Nephron (organoid): ENCODE results near the gene CACNB1.

Experiments
- H3K27ac Mint-ChIP-seq, 3 experiments: 2 replicates each; pipeline ENCODE4 v1.8.0; 2020; ENCODE audit warnings: mixed read lengths in 3 of 3, mild to moderate bottlenecking in 2 of 3, moderate library complexity in 1 of 3
- H3K27me3 Mint-ChIP-seq: 2 replicates; pipeline ENCODE4 v1.8.0; 2021; ENCODE audit warnings: low read depth, mild to moderate bottlenecking, moderate library complexity, mixed read lengths
- H3K36me3 Mint-ChIP-seq: 2 replicates; pipeline ENCODE4 v1.8.0; 2020; ENCODE audit warnings: low read depth, mixed read lengths
- H3K4me1 Mint-ChIP-seq: 2 replicates; pipeline ENCODE4 v1.8.0; 2020; ENCODE audit warnings: mixed read lengths
- H3K4me3 Mint-ChIP-seq, 3 experiments: 2 replicates each; pipeline ENCODE4 v1.8.0; 2020; ENCODE audit warnings: mild to moderate bottlenecking in 3 of 3, mixed read lengths in 3 of 3, moderate library complexity in 2 of 3
- H3K9me3 Mint-ChIP-seq: 2 replicates; pipeline ENCODE4 v1.8.0; 2020; ENCODE audit warnings: mixed read lengths
- CTCF ChIP-seq, 3 experiments: fragments of 200-600 bp; sonication (generic); IDR thresholded peaks; one replicate each; pipeline ENCODE4 v1.5.0; 2021; ENCODE audit warnings: antibody characterized with exemption in 3 of 3; ENCODE audit not compliant: unreplicated experiment in 3 of 3

CACNB1 gene

GRCh38 chr17:39183045-39183444, 14.4 kb downstream of the CACNB1 start:
- H3K4me3 Mint-ChIP-seq = no peak overlapping the region

GRCh38 chr17:39181303-39181702, 16.2 kb downstream of the CACNB1 start:
- no peak for TF ChIP-seq CTCF (IDR thresholded peaks at IDR 0.05; ENCODE audit: unreplicated experiment in 3 of 3)
- no peaks in the 10 kb centered on the region for H3K9me3 Mint-ChIP-seq
- H3K27ac Mint-ChIP-seq = no peak overlapping the region
- H3K36me3 Mint-ChIP-seq = peaks cover 48% of the 10 kb centered on the region
- H3K4me3 Mint-ChIP-seq = no peak overlapping the region
- H3K27me3 Mint-ChIP-seq = no peaks in the 10 kb centered on the region
- H3K4me1 Mint-ChIP-seq = no peaks in the 10 kb centered on the region

More at GRCh38 chr17:39183045-39183444, 14.4 kb downstream of the CACNB1 start:
- no peak overlapping the region for H3K27ac Mint-ChIP-seq
- TF ChIP-seq CTCF (IDR thresholded peaks at IDR 0.05; ENCODE audit: unreplicated experiment in 3 of 3) = no peak
- H3K36me3 Mint-ChIP-seq = peaks cover 31% of the 10 kb centered on the region
- no peaks in the 10 kb centered on the region for H3K27me3 Mint-ChIP-seq
- H3K9me3 Mint-ChIP-seq = no peaks in the 10 kb centered on the region
- no peaks in the 10 kb centered on the region for H3K4me1 Mint-ChIP-seq

- Mint-ChIP-seq H3K4me3 (no peak overlapping the region), H3K27me3 (no peaks in the 10 kb centered on the region), H3K27ac (no peak overlapping the region), H3K9me3 (no peaks in the 10 kb centered on the region), H3K36me3 (peaks cover 40% of the 10 kb centered on the region), H3K4me1 (no peaks in the 10 kb centered on the region)
- TF ChIP-seq CTCF (IDR thresholded peaks at IDR 0.05; ENCODE audit: unreplicated experiment in 3 of 3) = no peak
Measured at GRCh38 chr17:39178536-39178935, 18.9 kb downstream of the CACNB1 start.

GRCh38 chr17:39177256-39177655, 20.2 kb downstream of the CACNB1 start:
- Mint-ChIP-seq H3K27ac (no peak overlapping the region), H3K9me3 (no peaks in the 10 kb centered on the region), H3K27me3 (no peaks in the 10 kb centered on the region), H3K4me1 (no peaks in the 10 kb centered on the region), H3K36me3 (peaks cover 31% of the 10 kb centered on the region), H3K4me3 (no peak overlapping the region)
- no peak for TF ChIP-seq CTCF (IDR thresholded peaks at IDR 0.05; ENCODE audit: unreplicated experiment in 3 of 3)

- H3K36me3 Mint-ChIP-seq = peaks cover 28% of the 10 kb centered on the region
- no peak overlapping the region for H3K27ac Mint-ChIP-seq
- H3K27me3 Mint-ChIP-seq = no peaks in the 10 kb centered on the region
- H3K4me3 Mint-ChIP-seq = no peak overlapping the region
- no peaks in the 10 kb centered on the region for H3K9me3 Mint-ChIP-seq
- H3K4me1 Mint-ChIP-seq = no peaks in the 10 kb centered on the region
- TF ChIP-seq CTCF (IDR thresholded peaks at IDR 0.05; ENCODE audit: unreplicated experiment in 3 of 3) = no peak
Measured at GRCh38 chr17:39175695-39176093, 21.8 kb downstream of the CACNB1 start.

GRCh38 chr17:39174920-39175694, 22.4 kb downstream of the CACNB1 start:
- Mint-ChIP-seq H3K4me3 (no peak overlapping the region), H3K27ac (no peak overlapping the region), H3K4me1 (no peaks in the 10 kb centered on the region), H3K27me3 (no peaks in the 10 kb centered on the region), H3K9me3 (no peaks in the 10 kb centered on the region), H3K36me3 (peaks cover 28% of the 10 kb centered on the region)
- peak; percentile 85 to 90 (median 86) for TF ChIP-seq CTCF (IDR thresholded peaks at IDR 0.05; ENCODE audit: unreplicated experiment in 3 of 3)
